NCI-H1092 (cell line): ENCODE data around the gene IRF2.

Experiments
- DNase-seq: peaks from one replicate; lab custom pipeline; 2025; lab: John Stamatoyannopoulos, UW

Gene IRF2

GRCh38 chr4:184473499-184474262, 669 bp downstream of the IRF2 start:
- DNase-seq: no peak

GRCh38 chr4:184472614-184473498, 1.5 kb downstream of the IRF2 start:
- peak; percentile 14 for DNase-seq

- DNase-seq: no peak
Measured at GRCh38 chr4:184471881-184472613, 2.3 kb downstream of the IRF2 start.

- DNase-seq: no peak
Measured at GRCh38 chr4:184470785-184471110, 3.6 kb downstream of the IRF2 start.

GRCh38 chr4:184466634-184467033, 7.7 kb downstream of the IRF2 start:
- DNase-seq: no peak

GRCh38 chr4:184464759-184465454, 9.4 kb downstream of the IRF2 start:
- DNase-seq: no peak

GRCh38 chr4:184463856-184464255, 10.5 kb downstream of the IRF2 start:
- DNase-seq: no peak

- no peak for DNase-seq
Measured at GRCh38 chr4:184463158-184463557, 11.2 kb downstream of the IRF2 start.

- DNase-seq: no peak
Measured at GRCh38 chr4:184462724-184463123, 11.6 kb downstream of the IRF2 start.

- DNase-seq: no peak
Measured at GRCh38 chr4:184461711-184462441, 12.5 kb downstream of the IRF2 start.

GRCh38 chr4:184460499-184461285, 13.7 kb downstream of the IRF2 start:
- DNase-seq: no peak

- no peak for DNase-seq
Measured at GRCh38 chr4:184459413-184459812, 14.9 kb downstream of the IRF2 start.

- DNase-seq: no peak
Measured at GRCh38 chr4:184457535-184458249, 16.7 kb downstream of the IRF2 start.

GRCh38 chr4:184456337-184456736, 18.0 kb downstream of the IRF2 start:
- DNase-seq: no peak

GRCh38 chr4:184455299-184455698, 19.1 kb downstream of the IRF2 start:
- no peak for DNase-seq

GRCh38 chr4:184453365-184454160, 20.8 kb downstream of the IRF2 start:
- DNase-seq: no peak

- DNase-seq: no peak
Measured at GRCh38 chr4:184452740-184453139, 21.6 kb downstream of the IRF2 start.

GRCh38 chr4:184451726-184452125, 22.6 kb downstream of the IRF2 start:
- DNase-seq: no peak
